HK-2 (cell line): Measurements from ENCODE around the gene EAF1.
"Not testable (repeated sequence)": the region's sequence is repeated elsewhere in the genome, so short reads cannot be mapped to it uniquely, and the experiment has no call there.

Experiments
- DNase-seq: peaks from one replicate; pipeline ENCODE4 v3.0.0-alpha.2; 2018; ENCODE audit not compliant: unreplicated experiment

EAF1 gene

DNA sequence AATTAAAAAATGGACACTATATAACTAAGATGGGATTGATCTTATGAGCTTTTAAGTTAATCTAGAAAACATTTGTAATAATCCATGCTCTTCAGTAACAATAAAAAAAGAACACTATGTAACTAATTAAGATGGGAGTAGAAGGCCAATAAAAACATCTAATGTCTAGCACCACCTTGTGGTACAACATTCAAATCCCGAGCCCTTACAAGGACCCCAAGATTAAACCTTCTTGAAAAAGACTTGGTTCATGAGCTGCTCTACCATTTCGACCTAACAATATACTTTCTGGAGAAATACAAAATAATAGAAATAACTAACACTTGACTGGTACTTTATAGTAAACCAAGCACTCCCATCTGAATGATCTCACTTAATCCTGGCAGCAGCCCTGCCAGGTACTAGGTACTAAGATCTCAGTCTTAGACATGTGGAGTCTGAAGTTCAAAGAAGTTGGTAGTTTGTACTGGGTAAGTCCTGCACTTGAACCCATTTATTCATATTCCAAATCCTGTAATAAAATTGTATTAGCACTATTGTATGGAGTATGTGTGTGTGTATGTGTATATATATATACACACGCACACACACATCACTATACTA, 21.8 kb upstream of the EAF1 start:
- no peak for DNase-seq

DNA sequence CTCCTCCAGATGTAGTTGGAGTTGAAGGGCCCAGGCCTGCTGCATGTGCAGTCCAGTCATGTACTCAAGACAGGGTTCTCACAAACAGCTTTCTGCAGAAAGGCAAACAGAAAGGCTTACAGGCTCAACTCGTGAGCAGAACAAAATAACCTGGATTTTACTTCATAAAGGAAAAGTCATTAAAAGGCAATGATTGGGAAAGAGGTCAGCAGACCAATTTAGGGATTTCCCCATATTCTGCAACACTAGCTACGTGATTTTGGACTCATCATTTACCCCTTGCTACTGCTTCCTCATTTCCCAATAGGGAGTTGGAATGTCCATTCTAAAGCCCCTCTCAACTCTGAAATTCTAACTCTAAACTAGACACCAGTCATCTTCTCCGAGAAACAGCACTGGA, 18.2 kb upstream of the EAF1 start:
- DNase-seq = no peak

DNA sequence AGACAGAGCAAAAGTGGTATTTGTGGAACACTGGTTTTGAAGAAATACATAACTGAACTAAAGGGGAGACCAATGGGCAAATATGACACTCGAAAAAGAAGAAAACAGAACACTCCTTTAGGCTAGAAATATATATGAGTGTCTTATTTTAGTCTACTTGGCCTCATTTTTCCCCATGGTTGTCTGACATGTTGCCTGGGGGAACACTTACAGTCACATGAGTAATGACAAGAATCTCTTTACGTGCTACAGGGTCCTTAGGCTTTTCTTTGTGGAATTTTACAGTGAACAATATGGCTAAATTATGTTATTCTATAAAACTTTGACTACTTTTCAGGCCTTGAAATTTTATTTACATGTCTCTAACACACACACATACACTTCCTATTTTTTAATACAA, 17.6 kb upstream of the EAF1 start:
- no peak for DNase-seq

DNA sequence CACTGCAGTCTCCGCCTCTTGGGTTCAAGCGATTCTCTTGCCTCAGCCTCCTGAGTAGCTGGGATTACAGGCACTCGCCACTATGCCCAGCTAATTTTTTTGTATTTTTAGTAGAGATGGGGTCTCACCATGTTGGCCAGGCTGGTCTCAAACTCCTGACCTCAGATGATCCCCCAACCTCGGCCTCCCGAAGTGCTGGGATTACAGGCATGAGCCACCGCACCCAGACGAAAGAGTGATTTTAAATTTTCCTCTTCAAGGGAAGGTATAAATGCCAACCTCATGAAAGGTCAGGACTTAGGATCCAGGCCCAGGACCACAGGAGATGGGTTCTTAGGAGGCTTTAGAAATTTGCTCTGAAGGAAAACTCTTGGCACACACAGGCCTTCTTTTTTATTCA, 16.4 kb upstream of the EAF1 start:
- not testable (repeated sequence) for DNase-seq

DNA sequence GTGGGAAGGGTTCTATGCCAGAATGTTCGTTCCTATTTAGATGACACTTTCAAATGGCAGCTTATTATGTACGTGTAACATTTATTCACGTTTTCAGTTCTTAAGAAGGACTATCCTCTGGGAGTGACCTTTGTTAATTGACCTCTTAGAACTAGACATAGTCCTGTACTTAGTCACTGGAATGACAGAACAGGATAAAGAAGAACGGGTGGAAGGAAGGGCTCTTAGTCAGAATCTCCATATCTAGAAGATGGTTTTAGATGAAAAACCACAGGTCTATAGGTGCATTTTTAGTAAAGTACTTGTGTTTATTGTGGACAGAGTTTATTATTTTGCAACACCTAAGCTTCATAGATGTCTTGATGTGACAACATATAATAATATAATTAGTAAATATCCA, 6.5 kb upstream of the EAF1 start:
- no peak for DNase-seq

DNA sequence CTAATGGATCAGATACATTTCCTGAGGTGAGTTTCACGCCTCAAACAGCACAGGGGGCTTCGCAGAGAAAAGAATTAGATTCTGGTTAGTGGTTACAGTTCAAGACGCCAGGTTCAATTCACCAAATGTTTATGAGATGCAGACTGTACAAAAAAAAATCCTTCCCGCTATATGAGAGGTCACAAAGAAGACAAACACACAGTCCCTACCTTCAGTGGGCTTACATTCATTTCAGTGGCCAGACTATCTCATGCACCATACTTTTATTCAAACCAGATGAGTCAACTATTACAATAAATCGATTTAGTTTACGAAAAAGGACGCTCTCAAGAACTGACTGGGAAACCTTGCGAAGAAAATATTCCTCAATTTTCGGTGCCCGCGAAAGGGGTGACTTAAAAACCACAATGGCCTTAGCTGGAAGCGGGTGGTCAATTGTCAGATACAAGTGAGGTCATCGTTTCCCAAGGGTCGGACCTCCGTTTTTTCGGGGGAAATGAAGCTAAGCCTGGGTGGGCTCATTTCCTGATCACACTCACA, 749 bp upstream of the EAF1 start:
- no peak for DNase-seq

DNA sequence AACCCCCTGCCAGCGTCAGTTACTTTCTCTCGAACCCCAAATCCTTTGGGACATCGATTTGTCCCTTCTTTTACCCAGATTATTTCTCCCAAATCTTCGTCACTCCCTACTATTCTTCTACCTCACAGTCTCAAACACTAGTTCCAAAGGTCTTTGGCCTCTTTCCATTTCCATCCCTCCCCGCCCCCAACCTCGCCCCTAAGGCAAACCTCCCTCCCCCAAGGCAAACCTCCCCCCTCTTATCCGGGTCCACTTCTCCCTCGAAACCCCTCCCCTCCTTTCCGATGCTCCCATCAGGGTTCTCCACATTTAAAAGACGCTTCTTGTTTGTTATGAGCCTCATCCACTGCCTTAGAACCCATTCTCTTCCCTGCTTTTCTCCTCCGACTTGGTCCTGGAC, 583 bp downstream of the EAF1 start:
- no peak for DNase-seq

DNA sequence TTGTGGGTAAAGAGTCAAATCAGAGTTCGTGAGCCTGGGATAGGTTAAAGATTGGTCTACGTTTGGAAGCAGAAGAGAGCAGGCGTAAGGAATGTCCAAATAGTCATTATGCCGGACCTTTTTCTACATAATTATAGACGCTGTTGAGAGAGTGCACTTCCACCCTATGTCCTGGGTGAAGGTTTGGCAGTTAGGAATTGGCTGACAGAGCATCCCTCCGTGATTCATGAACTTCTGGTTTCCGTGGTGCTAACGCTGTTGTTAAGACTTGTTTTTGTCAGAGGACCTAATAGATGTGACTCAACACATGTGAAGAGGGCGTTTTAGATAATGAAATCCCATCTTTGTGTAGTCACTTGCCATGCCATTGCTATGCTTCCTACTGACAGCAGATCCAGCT, 1.1 kb downstream of the EAF1 start:
- DNase-seq = no peak

DNA sequence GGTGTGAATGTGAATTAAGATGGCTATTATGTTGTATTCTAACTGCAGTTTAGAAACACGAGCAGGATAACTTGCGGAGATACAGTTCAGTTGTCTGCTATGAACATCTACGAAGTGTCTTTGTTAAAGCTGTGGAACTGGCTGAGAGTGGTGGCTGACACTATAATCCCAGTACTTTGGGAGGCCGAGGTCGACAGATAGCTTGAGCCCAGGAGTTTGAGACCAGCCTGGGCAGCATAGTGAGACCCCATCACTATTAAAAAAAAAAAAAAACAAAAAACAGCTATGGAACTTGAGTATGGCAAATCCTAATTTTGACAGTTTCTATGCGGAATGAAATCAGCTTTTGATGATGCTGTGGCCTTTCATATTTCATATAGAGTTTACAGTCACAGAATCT, 1.7 kb downstream of the EAF1 start:
- no peak for DNase-seq

DNA sequence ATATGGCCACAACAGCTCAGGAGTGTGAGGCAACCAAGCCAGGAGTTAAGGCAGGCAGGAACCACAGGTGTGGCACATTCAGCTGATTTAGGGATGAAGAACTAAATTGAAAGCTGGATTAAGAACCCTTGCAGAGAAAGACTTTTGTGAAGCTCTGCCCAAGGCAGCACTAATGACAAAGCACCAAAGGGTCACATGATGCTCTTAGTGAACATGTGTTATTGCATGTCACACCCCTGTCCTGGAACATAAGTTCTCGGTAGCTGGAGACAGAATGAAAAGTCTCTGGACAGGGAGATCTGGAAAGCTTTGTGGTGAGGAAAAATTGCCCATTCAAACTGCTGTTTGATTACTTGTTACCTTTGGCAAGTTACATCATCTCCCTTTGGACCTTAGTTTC, 3.2 kb downstream of the EAF1 start:
- DNase-seq = no peak

DNA sequence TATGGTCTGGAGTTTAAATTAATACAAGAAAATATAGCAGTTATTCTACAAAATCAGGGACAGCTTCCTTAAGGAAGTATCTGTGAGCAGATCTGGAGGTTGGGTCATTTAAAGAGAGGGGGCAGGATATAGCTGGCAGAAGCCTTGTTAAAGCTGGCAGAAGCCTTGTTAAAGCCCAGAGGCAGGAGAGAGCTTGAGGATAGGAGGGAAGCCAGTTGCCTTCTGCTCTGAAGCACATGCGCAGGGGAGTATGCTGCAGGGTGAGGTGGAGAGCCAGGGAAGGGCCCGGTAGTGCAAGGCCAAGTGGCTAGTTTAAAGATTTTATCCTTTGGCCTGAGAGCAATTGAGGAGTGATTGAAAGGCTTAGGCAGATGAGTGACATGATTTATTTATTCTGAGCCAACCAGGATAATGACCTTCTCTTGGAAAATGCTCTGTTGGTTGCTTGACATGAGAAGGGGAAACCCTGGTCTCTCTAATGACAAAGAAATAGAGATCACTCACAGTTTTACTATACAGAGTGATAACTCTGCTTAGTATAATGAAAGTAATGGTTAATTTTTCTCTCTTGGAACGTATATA, 3.9 kb downstream of the EAF1 start:
- no peak for DNase-seq

DNA sequence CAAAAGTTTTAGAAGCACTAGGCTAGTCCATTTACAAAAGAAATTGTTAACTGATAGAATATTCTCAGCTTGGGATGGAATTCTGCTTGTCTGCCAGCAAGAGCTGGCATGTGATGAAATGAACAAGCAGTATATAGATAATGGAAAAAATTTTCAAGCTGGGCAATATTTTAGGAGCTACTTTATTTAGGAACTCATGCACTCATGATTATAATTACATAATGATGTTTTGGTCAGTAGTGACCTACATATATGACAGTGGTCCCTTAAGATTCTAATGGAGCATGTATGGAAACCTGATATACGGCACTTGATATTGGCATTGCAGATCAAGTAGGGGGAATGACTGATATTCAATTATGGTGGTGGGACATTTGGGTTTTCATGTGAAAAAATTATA, 6.1 kb downstream of the EAF1 start:
- DNase-seq = no peak

DNA sequence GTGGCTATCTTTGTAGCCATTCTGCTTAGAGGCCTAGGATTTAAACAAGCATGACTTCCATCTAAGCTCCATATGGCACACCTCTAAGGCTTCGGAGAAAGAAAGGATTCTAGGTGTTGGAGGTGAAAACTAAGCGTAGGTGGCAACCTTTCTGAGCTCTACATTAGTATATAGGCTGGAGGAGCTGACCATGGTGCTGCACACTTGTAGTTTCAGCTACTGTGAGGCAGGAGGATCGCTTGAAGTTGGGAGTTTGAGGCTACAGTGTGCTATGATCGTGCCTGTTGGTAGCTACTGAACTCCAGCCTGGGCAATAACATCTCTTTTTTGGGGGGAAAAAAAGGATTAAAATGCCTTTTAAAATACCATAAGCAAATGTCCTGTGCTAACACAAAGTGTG, 7.4 kb downstream of the EAF1 start:
- DNase-seq = no peak

DNA sequence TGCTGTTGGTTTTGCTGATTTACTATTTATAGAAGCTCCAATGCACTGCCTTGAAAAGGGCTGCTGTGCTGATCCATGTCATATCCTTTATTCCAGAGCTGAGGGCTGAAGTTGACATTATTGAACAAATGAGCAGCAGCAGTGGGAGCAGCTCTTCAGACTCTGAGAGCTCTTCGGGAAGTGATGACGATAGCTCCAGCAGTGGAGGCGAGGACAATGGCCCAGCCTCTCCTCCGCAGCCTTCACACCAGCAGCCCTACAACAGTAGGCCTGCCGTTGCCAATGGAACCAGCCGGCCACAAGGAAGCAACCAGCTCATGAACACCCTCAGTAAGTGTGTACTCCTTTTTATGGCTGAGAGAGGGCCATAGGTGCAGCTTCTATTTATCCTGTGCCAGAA, 8.8 kb downstream of the EAF1 start:
- DNase-seq = no peak

DNA sequence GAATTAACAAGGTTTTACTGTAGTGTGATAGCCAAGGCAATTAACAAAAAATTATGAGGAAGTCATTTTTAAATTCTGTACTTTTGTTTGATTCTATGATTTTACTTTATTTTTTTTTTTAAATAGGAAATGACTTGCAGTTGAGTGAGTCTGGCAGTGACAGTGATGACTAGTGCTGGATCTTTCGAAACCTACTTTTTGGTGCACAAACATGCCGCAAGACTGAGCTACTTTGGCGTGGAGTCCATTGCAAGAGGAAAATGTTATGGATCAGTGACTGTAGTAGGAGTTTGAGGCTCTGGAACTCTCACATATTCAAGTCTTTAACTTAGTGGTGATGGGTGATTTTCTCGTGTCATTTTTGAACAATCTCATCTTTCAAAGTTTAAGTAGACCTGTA, 11.6 kb downstream of the EAF1 start:
- DNase-seq = no peak

DNA sequence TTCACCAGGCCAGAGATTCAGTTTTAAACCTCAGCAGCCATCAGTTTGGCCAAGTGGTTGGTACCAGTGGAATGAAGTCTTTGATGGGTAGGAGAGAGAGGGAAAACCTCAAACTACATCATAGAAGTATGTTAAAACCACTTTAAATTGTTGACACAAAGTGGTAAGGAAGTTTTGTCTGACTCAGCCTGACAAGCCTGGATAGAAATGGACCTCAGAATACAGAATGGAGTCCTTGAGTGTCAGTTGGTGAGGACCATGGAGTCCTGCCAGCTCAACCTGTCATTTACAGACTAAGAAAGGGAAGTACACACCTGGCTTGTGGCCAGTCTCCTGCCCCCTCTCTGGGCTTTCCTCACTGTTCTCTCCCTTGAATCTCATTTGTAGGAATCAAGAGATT, 12.1 kb downstream of the EAF1 start:
- DNase-seq = no peak

DNA sequence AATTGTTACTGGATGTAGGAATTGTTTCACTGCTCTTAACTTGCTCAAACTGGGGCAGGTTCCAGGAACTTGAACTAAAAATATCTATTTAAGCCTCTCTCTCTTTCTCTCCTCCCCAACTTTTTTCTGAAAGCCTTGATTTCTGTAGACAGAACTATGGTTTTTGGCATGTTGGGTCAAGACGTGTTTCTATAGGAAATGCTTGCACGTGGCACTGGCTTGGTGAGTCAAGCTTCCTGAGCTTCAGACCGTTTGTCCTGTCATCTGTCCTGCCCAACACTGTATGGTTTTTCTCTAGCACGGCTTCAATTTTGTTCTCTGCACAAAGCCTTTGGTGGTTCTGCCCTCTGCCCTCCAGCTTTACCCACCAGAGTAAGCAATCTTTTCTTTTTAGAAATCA, 13.5 kb downstream of the EAF1 start:
- DNase-seq = no peak

DNA sequence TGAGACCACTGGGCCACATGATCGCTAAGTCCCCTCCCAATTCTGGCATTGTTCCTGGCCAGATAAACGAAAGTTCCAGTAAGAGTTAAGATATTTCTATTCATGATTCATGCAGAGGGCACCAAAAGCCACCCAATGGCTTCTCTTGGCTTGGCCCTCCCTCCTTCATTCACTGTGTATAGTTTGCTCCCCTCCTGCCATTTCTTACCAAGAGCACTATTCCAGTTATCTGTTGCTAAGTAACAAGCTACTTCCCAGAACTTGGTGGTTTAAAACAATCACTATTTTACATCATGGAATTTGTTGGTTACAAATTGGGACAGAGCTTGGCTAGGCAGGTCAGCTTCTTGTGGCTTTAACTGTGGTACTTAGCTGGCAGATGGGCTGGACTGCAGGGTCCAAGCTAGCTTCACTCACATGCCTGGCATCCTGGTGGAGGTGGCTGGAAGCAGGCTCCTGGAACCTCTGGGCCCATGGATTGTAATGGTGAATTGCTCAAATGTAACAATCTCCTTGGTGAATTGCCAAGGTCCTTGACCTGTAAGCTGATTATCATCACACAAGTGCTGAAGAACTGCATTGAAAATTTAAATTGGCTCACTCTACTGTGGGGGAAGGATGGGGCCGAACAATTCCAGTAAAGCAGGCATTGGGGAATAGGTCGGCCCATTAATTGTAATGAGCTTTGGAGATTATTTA, 16.6 kb downstream of the EAF1 start:
- DNase-seq = no peak

DNA sequence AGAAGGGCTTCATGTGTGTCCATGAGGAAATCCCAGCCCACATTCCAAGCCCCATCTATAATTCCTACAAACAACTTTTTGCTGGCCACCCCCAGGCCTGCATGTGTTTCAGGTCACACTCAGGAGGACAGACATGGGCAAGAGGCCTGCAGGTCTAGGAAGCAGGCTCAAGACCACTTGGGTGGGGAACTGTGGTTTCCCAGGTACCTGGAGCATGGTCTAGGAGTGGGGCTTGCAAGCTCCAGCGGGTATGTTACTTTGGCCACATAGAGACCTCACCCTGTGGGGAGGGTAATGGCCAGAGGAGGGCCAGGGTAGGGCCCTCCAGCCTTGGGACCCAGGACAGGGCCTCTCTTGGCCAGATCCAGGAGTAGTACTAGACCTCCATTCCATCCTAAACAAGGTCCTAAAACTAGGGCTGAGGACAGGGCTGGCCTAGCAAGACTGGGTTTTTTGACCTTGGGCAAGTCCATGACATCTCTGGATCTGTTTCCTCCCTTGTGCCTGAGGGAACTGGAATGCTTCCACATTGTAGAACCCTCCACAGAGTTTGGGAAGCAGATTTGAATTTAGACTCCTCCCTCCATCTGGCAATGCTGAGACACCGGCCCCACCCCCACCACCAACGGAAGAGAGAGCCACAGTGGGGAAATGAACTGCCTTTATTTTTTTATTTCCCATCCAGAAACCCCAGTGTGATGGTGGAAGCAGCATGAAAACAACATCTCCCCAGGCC, 22.3 kb downstream of the EAF1 start:
- no peak for DNase-seq

DNA sequence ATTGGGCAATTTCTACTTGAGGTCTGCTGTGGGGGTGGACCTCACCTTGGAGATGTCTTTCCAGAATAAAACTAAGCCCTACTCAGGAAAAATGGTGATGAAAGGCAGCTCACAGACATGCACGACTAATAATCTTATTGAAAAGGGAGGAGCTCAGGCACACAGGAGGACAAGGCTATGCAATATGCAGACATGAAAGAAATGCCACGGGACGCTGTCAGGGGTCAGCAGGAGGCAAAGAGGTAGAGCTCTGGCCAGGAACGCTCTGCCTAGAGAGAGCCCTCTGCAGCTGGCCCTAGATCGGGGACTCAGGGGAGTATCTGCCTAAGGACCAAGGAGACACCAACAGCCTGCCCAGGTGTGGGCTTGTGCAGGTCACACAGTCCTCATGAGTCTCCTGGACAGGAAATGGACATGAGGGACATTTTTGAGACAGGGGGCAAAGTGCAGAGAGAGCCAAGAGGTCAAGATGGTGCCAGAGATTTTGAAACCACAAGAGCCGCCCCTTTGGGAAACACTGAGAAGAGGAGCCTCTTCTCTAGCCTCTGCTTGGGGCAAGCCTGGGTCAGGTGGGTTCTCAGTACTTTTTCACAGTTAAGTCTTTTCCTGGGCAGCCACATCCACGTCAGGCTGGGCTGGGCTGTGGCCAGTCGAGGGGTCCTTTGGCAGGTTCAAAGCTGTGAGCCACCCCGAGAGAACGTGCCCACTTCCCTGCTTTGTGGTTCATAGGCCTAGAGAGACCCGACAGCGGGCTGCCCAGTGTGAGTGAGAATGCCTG, 23.2 kb downstream of the EAF1 start:
- no peak for DNase-seq

DNA sequence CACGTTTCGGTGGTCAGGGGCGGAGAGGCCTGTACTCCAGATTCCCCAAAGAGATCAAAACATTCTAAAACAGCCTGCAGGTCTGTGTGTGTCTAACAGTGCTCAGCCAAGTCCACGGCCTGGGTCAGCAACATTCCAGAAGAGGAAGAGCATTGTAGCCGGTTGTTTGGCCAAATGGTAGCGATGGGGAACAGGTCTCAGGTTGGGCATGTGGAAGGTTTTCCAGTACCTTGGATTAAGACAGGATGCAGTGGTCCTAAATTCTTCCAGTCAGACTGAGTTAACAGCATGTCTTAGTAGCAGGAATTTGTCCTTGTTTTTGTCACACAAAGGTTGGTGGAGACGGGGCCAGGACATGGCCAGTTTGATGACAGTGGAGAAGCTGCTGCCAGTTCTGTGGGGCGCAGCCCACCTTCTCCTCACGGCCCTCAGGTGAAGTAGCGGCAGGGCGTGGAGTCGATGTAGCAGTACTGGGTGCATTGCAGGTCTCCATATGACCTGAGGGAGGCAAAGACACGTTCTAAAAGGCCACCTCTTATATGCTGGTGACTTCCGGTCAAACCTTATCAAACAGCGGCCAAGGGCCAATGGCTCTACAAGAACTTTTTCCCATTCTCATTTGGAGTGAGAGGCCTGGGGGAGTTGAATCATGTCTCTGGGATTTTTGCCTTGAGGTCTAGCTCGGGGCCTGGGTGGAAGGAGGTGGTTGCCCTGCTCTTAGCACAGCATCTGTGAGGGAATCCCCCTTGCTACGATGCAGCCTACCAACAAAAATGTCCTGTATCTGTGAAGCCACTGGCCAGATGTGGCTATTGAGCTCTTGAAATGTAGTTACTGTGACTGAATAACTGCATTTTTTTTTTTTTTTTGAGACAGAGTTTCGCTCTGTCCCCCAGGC, 24.1 kb downstream of the EAF1 start:
- no peak for DNase-seq
